HepG2 (cell line): Measurements from ENCODE around the gene IFT88. TPM values are rescaled to one million over a fixed set of nuclear protein-coding genes. Genes with fewer than 3 reads are reported as not detected.

Experiments
- ATAC-seq: fragments of 200-7000 bp; cut with Tn5 transposase; 3 replicates; pipeline ENCODE4 v1.9.1; 2020; ENCODE audit warnings: mild to moderate bottlenecking, moderate library complexity
- BruUV-seq: library from RNA; stranded (reverse); fragments of 400-500 nt; replicated peaks from 2 replicates; lab custom pipeline; 2021; lab: Mats Ljungman, UMichigan
- CTCF ChIA-PET: fragments of 300-600 bp; formaldehyde crosslinking; extraction: SDS; loops from one replicate; lab custom pipeline; 2021; ENCODE audit warnings: low total read pairs, inconsistent platforms, low intra/inter-chr PET ratio; lab: Yijun Ruan, JAX
- POLR2A ChIA-PET: fragments of 350-600 bp; sonication (Branson Sonifier 250); formaldehyde crosslinking; loops from one replicate; lab custom pipeline; 2020; ENCODE audit warnings: antibody characterized with exemption, inconsistent platforms; lab: Yijun Ruan, JAX
- DNase-seq: peaks from one replicate; pipeline ENCODE4 v3.0.0-alpha.2; 2015; ENCODE audit warnings: low spot score
- FAIRE-seq: peaks from 3 replicates; lab custom pipeline; 2011; peaks lifted over from hg19 to GRCh38; lab: Jason Lieb, UNC
- H2AFZ ChIP-seq: one replicate; pipeline ENCODE4 v1.6.1; 2011; ENCODE audit warnings: low read length, inconsistent platforms
- H3K27ac ChIP-seq: fragments of 300-600 bp; 3 replicates; pipeline ENCODE4 v1.8.0; 2011; ENCODE audit warnings: mixed run types, mild to moderate bottlenecking, mixed read lengths, low read length, inconsistent platforms; ENCODE audit not compliant: insufficient read depth; ENCODE audit errors: extremely low read length
- H3K27me3 ChIP-seq, 2 experiments: fragments of 200-600 bp in 1 of 2; 2 replicates in 1 of 2; 3 replicates in 1 of 2; pipeline versions ENCODE4 v1.6.0 to v1.8.0; 2011; ENCODE audit warnings: low read length in 2 of 2, mild to moderate bottlenecking in 2 of 2, moderate library complexity in 2 of 2, inconsistent platforms in 1 of 2; ENCODE audit not compliant: insufficient read depth in 2 of 2, control insufficient read depth in 1 of 2
- H3K36me3 ChIP-seq, 2 experiments: fragments of 200-600 bp in 1 of 2; replicated peaks in 1 of 2; 2 replicates in 1 of 2; 3 replicates in 1 of 2; pipeline versions ENCODE4 v1.5.1 to v1.8.0; 2011; ENCODE audit warnings: low read length in 2 of 2, inconsistent platforms in 1 of 2; ENCODE audit not compliant: insufficient read depth in 2 of 2, control insufficient read depth in 1 of 2
- H3K4me1 ChIP-seq: 2 replicates; pipeline ENCODE4 v1.5.1; 2012; ENCODE audit warnings: low read length, inconsistent platforms; ENCODE audit not compliant: insufficient read depth
- H3K4me2 ChIP-seq: 2 replicates; pipeline ENCODE4 v1.6.0; 2011; ENCODE audit warnings: low read depth, low read length, inconsistent platforms
- H3K4me3 ChIP-seq, 3 experiments: fragments of 200-600 bp in 1 of 3; sonication (generic), shearing (Covaris generic) in 1 of 3; replicated peaks in 1 of 3; 2 replicates each; pipeline ENCODE4 v1.5.1; 2011 to 2016; ENCODE audit warnings: low read length in 3 of 3, inconsistent platforms in 2 of 3, low read depth in 2 of 3, mild to moderate bottlenecking in 2 of 3, control low read depth in 1 of 3, mixed read lengths in 1 of 3; ENCODE audit not compliant: insufficient read depth in 1 of 3
- H3K79me2 ChIP-seq: one replicate; pipeline ENCODE4 v1.6.1; 2011; ENCODE audit warnings: low read length, inconsistent platforms; ENCODE audit not compliant: insufficient read depth
- H3K9ac ChIP-seq: 2 replicates; pipeline ENCODE4 v1.6.0; 2011; ENCODE audit warnings: mild to moderate bottlenecking, low read depth, low read length, inconsistent platforms; ENCODE audit not compliant: insufficient read depth
- H3K9me3 ChIP-seq: 2 replicates; pipeline ENCODE4 v1.5.1; 2012; ENCODE audit warnings: mild to moderate bottlenecking, low read length
- H4K20me1 ChIP-seq: 2 replicates; pipeline ENCODE4 v1.6.0; 2011; ENCODE audit warnings: inconsistent platforms, mild to moderate bottlenecking, low read length, moderate library complexity; ENCODE audit not compliant: insufficient read depth
- DDIT3 ChIP-seq: sonication (generic); formaldehyde crosslinking; IDR thresholded peaks from 2 replicates; pipeline ENCODE4 v1.4.0; 2020; ENCODE audit warnings: mild to moderate bottlenecking, missing genetic modification reagents
- FOXA3 ChIP-seq: IDR thresholded peaks from 2 replicates; pipeline ENCODE4 v1.6.1; 2016; ENCODE audit warnings: missing genetic modification reagents, missing compliant biosample characterization
- GTF2F1 ChIP-seq: fragments of 150-350 bp; IDR thresholded peaks from 2 replicates; pipeline ENCODE4 v1.6.1; 2014; ENCODE audit warnings: low read length
- HOXA5 ChIP-seq: sonication (generic); formaldehyde crosslinking; IDR thresholded peaks from 2 replicates; pipeline ENCODE4 v1.4.0; 2020; ENCODE audit warnings: missing genetic modification reagents
- KLF15 ChIP-seq: sonication (generic); formaldehyde crosslinking; IDR thresholded peaks from 2 replicates; pipeline ENCODE4 v1.8.1; 2023; ENCODE audit warnings: borderline replicate concordance, mild to moderate bottlenecking, inconsistent platforms, missing genetic modification reagents, mixed read lengths
- MTERF4 ChIP-seq: sonication (generic); formaldehyde crosslinking; IDR thresholded peaks from 2 replicates; pipeline ENCODE4 v1.8.0; 2023; ENCODE audit warnings: mild to moderate bottlenecking, missing genetic modification reagents
- RBAK ChIP-seq: sonication (generic); formaldehyde crosslinking; IDR thresholded peaks from 2 replicates; pipeline ENCODE4 v1.5.1; 2020; ENCODE audit warnings: mild to moderate bottlenecking, missing genetic modification reagents
- SNAPC5 ChIP-seq: sonication (generic); formaldehyde crosslinking; IDR thresholded peaks from 2 replicates; pipeline ENCODE4 v1.8.1; 2023; ENCODE audit warnings: mild to moderate bottlenecking, missing genetic modification reagents, borderline replicate concordance
- SP140L ChIP-seq: sonication (generic); formaldehyde crosslinking; IDR thresholded peaks from 2 replicates; pipeline ENCODE4 v1.4.0; 2020; ENCODE audit warnings: missing genetic modification reagents, borderline replicate concordance
- STAT6 ChIP-seq: sonication (generic); formaldehyde crosslinking; IDR thresholded peaks from 2 replicates; pipeline ENCODE4 v1.4.0; 2020; ENCODE audit warnings: missing genetic modification reagents, mild to moderate bottlenecking, borderline replicate concordance
- ZFP36L1 ChIP-seq: sonication (generic); formaldehyde crosslinking; IDR thresholded peaks from 2 replicates; pipeline ENCODE4 v1.8.0; 2022; ENCODE audit warnings: mild to moderate bottlenecking, missing genetic modification reagents, moderate library complexity
- ZNF607 ChIP-seq: sonication (generic); formaldehyde crosslinking; IDR thresholded peaks from 2 replicates; pipeline ENCODE4 v1.5.1; 2020; ENCODE audit warnings: missing genetic modification reagents, mild to moderate bottlenecking, borderline replicate concordance
- ZNF768 ChIP-seq: sonication (generic); formaldehyde crosslinking; IDR thresholded peaks from 2 replicates; pipeline ENCODE4 v1.4.0; 2020; ENCODE audit warnings: missing genetic modification reagents
- ZNF883 ChIP-seq: sonication (generic); formaldehyde crosslinking; IDR thresholded peaks from 2 replicates; pipeline ENCODE4 v1.5.1; 2020; ENCODE audit warnings: mild to moderate bottlenecking, missing genetic modification reagents; ENCODE audit errors: not compliant biosample characterization
- WGBS: methylation state at CpG from one replicate; pipeline ENCODE4 v1.1.6; 2017; ENCODE audit warnings: low lambda C conversion rate; 5-methylcytosine and 5-hydroxymethylcytosine counted together
- in situ Hi-C: cut with HindIII; loops from 2 replicates; pipeline ENCODE4 v1.10.0; 2017; ENCODE audit warnings: low pct_unique_long_range_greater_than_20kb; ENCODE audit not compliant: extremely low pct_ligation_motif_present
- intact Hi-C: fragments of 100-400 bp; cut with micrococcal nuclease; formaldehyde crosslinking; loops from one replicate; pipeline ENCODE4 v1.10.0; 2022; ENCODE audit not compliant: unreplicated experiment
- polyA plus RNA-seq, 8 experiments: library from polyadenylated mRNA; depleted of rRNA in 3 of 8; stranded (reverse) in 7 of 8; unstranded in 1 of 8; fragments of >200 nt; fragmentation: Illumina TruSeq in 4 of 8; extraction: Trizol in 4 of 8; gene quantifications; 2 replicates each; pipeline versions ENCODE4 v1.2.1 to v1.2.3, GENCODE V29; 2011 to 2016; ENCODE audit warnings: low read depth in 4 of 8, missing spikeins in 1 of 8, mixed read lengths in 1 of 8; ENCODE audit not compliant: insufficient read depth in 1 of 8
- total RNA-seq, 5 experiments: library from RNA; depleted of rRNA; stranded (reverse); fragments of >200 nt; fragmentation: Illumina TruSeq; extraction: Trizol; gene quantifications; 2 replicates each; pipeline ENCODE4 v1.2.3, GENCODE V29; 2016; ENCODE audit warnings: low read depth in 1 of 5

The IFT88 gene
- total and polyA plus RNA-seq, 2 of the 13 experiments (the other 11 are each of a cell fraction or from before 2014, with no cell fraction given), result 8.4 to 19.9 TPM

GRCh38 chr13:20609145-20609544 lies 42.2 kb downstream of the IFT88 start:
- ATAC-seq (no peak), DNase-seq (no peak), FAIRE-seq (no peak)
- Histone ChIP-seq H3K79me2 (no peaks in the 10 kb centered on the region), H3K27me3 (no peaks in the 10 kb centered on the region), H3K4me2 (no peak overlapping the region), H3K9me3 (no peaks in the 10 kb centered on the region), H3K27ac (no peak overlapping the region), H3K4me1 (no peaks in the 10 kb centered on the region), H3K36me3 (peaks cover 4 to 25% of the 10 kb centered on the region in 2 experiments; a peak in 4 of 5 replicates), H3K9ac (no peak overlapping the region), H3K4me3 (no peak overlapping the region), H4K20me1 (no peaks in the 10 kb centered on the region), H2AFZ (no peak overlapping the region)
- intact Hi-C loops (no loop called here), in situ Hi-C loops (no loop called here)
- WGBS, result 94% methylated on average over 6 of the region's 6 CpGs
- BruUV-seq, result no TSS peak
- TF ChIP-seq ZNF607 (CRISPR knock-in tag) (no peak), MTERF4 (CRISPR knock-in tag) (no peak), GTF2F1 (no peak), RBAK (CRISPR knock-in tag) (no peak), ZNF883 (CRISPR knock-in tag) (no peak), KLF15 (CRISPR knock-in tag) (no peak), SNAPC5 (CRISPR knock-in tag) (no peak)
- POLR2A ChIA-PET, result no interaction called here
- CTCF ChIA-PET, result no interaction called here

GRCh38 chr13:20610006-20610405 lies 43.0 kb downstream of the IFT88 start:
- no peak for ATAC-seq
- Histone ChIP-seq H3K36me3 (peaks cover 4 to 25% of the 10 kb centered on the region in 2 experiments; a peak in 4 of 5 replicates), H3K9ac (no peak overlapping the region), H3K9me3 (no peaks in the 10 kb centered on the region), H3K4me1 (no peaks in the 10 kb centered on the region), H3K79me2 (no peaks in the 10 kb centered on the region), H2AFZ (no peak overlapping the region), H3K27me3 (no peaks in the 10 kb centered on the region), H3K27ac (no peak overlapping the region), H3K4me2 (no peak overlapping the region), H4K20me1 (no peaks in the 10 kb centered on the region), H3K4me3 (no peak overlapping the region)
- BruUV-seq, result no TSS peak
- DNase-seq, result no peak
- POLR2A ChIA-PET, result no interaction called here
- CTCF ChIA-PET, result no interaction called here
- 92% methylated on average over 4 of the region's 4 CpGs for WGBS
- intact Hi-C loops (no loop called here), in situ Hi-C loops (no loop called here)
- no peak for FAIRE-seq
- TF ChIP-seq ZFP36L1 (CRISPR knock-in tag) (no peak), SP140L (no peak), DDIT3 (CRISPR knock-in tag) (no peak), FOXA3 (CRISPR knock-in tag) (no peak), ZNF768 (CRISPR knock-in tag) (no peak), STAT6 (no peak), HOXA5 (no peak)
